ENCODE measurements around the gene KAZN.

GRCh38 chr1:15125101-15125745, 526.7 kb downstream of the KAZN start:
- TF ChIP-seq CTCF (IDR thresholded peaks at IDR 0.05; ENCODE audit: insufficient read depth, low read depth, low read length) (no peak), EZH2 (IDR thresholded peaks at IDR 0.05; ENCODE audit: insufficient read depth, low read length) (no peak)
